Activated T-helper 17 cell treated with anti-CD3 and anti-CD28 coated beads, Interleukin-2, amount 50 U/mL, for 72 hours (primary cell): ENCODE measurements around the gene PRKRA. TPM values are rescaled to one million over a fixed set of nuclear protein-coding genes. Genes with fewer than 3 reads are reported as not detected.
"Not testable (repeated sequence)": the region's sequence is repeated elsewhere in the genome, so short reads cannot be mapped to it uniquely, and the experiment has no call there.

Source experiments
- ATAC-seq: fragments of 150-1000 bp; cut with Tn5 transposase; replicated peaks from 2 replicates; pipeline ENCODE4 v1.10.0; 2021; ENCODE audit warnings: mild to moderate bottlenecking, moderate library complexity
- H3K27ac Mint-ChIP-seq: one replicate; pipeline ENCODE4 v1.8.0; 2022; ENCODE audit warnings: mixed read lengths
- H3K27me3 Mint-ChIP-seq: one replicate; pipeline ENCODE4 v1.8.0; 2022; ENCODE audit warnings: mixed read lengths
- H3K36me3 Mint-ChIP-seq: one replicate; pipeline ENCODE4 v1.8.0; 2022; ENCODE audit warnings: low read depth, mild to moderate bottlenecking, mixed read lengths
- H3K4me1 Mint-ChIP-seq: one replicate; pipeline ENCODE4 v1.8.0; 2022; ENCODE audit warnings: mixed read lengths
- H3K4me3 Mint-ChIP-seq: one replicate; pipeline ENCODE4 v1.8.0; 2022; ENCODE audit warnings: mild to moderate bottlenecking, mixed read lengths
- H3K9me3 Mint-ChIP-seq: one replicate; pipeline ENCODE4 v1.8.0; 2022; ENCODE audit warnings: mixed read lengths
- total RNA-seq, 2 donors: library from RNA; stranded (reverse); gene quantifications; one replicate each; pipeline ENCODE4 v1.2.3, GENCODE V29; 2022

PRKRA gene
- total RNA-seq, 2 donors from 2014 or later: 61.3 to 67.6 TPM

DNA sequence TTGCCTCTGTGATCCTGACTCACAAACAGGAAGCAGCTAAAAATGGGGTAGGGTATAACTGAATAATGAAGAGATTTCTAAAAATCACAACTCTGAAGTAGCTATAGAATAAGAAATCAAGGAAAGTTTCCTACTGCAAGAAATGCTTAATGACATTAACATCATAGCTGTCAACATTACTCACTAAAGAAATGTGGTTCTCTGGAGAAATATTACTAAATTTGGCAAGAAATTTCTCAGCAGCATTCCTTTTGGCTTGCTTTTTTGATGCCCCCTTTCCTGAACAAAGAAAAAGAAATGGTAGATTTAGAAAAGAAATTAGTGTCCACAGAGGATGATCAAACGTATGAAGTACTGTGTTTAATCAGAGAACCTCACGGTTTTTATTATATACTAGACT is 9.5 kb downstream of the PRKRA start:
- Mint-ChIP-seq H3K9me3 (no peaks in the 10 kb centered on the region), H3K36me3 (peaks cover 100% of the 10 kb centered on the region), H3K4me1 (peaks cover 5% of the 10 kb centered on the region), H3K27me3 (no peaks in the 10 kb centered on the region), H3K27ac (no peak overlapping the region), H3K4me3 (no peak overlapping the region)
- ATAC-seq: no peak

DNA sequence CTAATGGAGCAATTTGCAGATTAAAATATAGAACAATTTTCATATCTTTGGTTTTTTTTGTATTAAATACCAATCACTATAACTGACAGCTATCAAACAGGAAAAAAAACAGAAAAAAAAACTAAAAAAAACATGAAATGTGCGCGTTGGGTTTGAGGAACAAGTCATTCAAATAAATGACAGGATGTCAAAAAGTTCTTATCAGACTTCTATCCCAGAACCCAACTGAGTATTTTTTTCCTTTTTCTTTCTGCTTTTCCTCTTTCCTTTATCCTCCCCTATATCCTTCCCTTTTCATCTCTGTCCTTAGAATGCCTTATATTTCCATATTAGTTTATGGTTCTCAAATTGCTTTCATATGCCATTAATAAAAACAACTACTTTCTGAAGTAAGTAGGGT is 14.3 kb downstream of the PRKRA start:
- no peak for ATAC-seq
- no peak overlapping the region for H3K27ac Mint-ChIP-seq
- no peaks in the 10 kb centered on the region for H3K27me3 Mint-ChIP-seq
- peaks cover 5% of the 10 kb centered on the region for H3K4me1 Mint-ChIP-seq
- no peak overlapping the region for H3K4me3 Mint-ChIP-seq
- H3K36me3 Mint-ChIP-seq: peaks cover 100% of the 10 kb centered on the region
- no peaks in the 10 kb centered on the region for H3K9me3 Mint-ChIP-seq

- ATAC-seq: no peak
- Mint-ChIP-seq H3K9me3 (peaks cover 15% of the 10 kb centered on the region), H3K4me1 (no peaks in the 10 kb centered on the region), H3K36me3 (peaks cover 82% of the 10 kb centered on the region), H3K27ac (peak overlapping the region; percentile 22), H3K4me3 (no peak overlapping the region), H3K27me3 (no peaks in the 10 kb centered on the region)
Measured at GRCh38 chr2:178429336-178429735, 21.6 kb downstream of the PRKRA start.

GRCh38 chr2:178428396-178428806 is 22.6 kb downstream of the PRKRA start:
- Mint-ChIP-seq H3K36me3 (peaks cover 72% of the 10 kb centered on the region), H3K4me1 (no peaks in the 10 kb centered on the region), H3K4me3 (no peak overlapping the region), H3K9me3 (peaks cover 16% of the 10 kb centered on the region), H3K27ac (no peak overlapping the region), H3K27me3 (no peaks in the 10 kb centered on the region)
- no peak for ATAC-seq

- H3K4me1 Mint-ChIP-seq: no peaks in the 10 kb centered on the region
- peaks cover 16% of the 10 kb centered on the region for H3K9me3 Mint-ChIP-seq
- H3K36me3 Mint-ChIP-seq: peaks cover 63% of the 10 kb centered on the region
- ATAC-seq: no peak
- no peak overlapping the region for H3K27ac Mint-ChIP-seq
- H3K4me3 Mint-ChIP-seq: no peak overlapping the region
- H3K27me3 Mint-ChIP-seq: no peaks in the 10 kb centered on the region
Measured at GRCh38 chr2:178427458-178427857, 23.5 kb downstream of the PRKRA start.

GRCh38 chr2:178426388-178426787 is 24.6 kb downstream of the PRKRA start:
- no peak for ATAC-seq
- H3K4me1 Mint-ChIP-seq: no peaks in the 10 kb centered on the region
- H3K27ac Mint-ChIP-seq: no peak overlapping the region
- peaks cover 16% of the 10 kb centered on the region for H3K9me3 Mint-ChIP-seq
- peaks cover 52% of the 10 kb centered on the region for H3K36me3 Mint-ChIP-seq
- H3K4me3 Mint-ChIP-seq: no peak overlapping the region
- H3K27me3 Mint-ChIP-seq: no peaks in the 10 kb centered on the region

DNA sequence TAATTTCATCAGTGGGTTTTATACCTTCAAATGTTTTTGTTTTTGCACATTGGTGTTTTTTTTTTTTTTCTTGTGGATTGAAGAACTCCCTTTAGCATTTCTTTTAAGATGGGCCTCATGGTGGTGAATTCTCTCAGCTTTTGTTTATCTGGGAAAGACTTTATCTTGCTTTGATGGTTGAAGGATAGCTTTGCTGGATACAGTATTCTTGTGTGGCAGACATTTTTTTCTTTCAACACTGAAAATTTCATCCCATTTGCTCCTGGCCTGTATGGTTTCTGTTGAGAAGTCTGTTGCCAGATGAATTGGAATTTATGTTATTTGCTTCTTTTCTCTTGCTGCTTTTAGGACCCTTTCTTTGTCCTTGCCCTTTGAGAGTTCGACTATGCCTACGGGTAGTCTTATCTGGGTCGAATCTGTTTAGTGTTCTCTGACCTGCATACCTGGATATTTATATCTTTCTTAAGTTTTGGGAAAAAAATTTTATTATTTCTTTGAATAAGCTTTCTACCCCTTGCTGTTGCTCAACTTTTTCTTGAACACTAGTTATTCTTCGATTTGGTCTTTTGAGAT is 25.6 kb downstream of the PRKRA start:
- no peak for ATAC-seq
- Mint-ChIP-seq H3K4me1 (no peaks in the 10 kb centered on the region), H3K4me3 (no peak overlapping the region), H3K27ac (no peak overlapping the region), H3K27me3 (no peaks in the 10 kb centered on the region), H3K36me3 (peaks cover 42% of the 10 kb centered on the region), H3K9me3 (peaks cover 16% of the 10 kb centered on the region)

GRCh38 chr2:178423746-178424145 is 27.2 kb downstream of the PRKRA start:
- not testable (repeated sequence) for ATAC-seq, H3K27ac Mint-ChIP-seq, H3K4me1 Mint-ChIP-seq, H3K4me3 Mint-ChIP-seq, H3K27me3 Mint-ChIP-seq
- peaks cover 16% of the 10 kb centered on the region for H3K9me3 Mint-ChIP-seq
- peaks cover 26% of the 10 kb centered on the region for H3K36me3 Mint-ChIP-seq

- Mint-ChIP-seq H3K9me3 (peaks cover 16% of the 10 kb centered on the region), H3K27ac (no peak overlapping the region), H3K27me3 (no peaks in the 10 kb centered on the region), H3K4me3 (no peak overlapping the region), H3K36me3 (peaks cover 12% of the 10 kb centered on the region), H3K4me1 (no peaks in the 10 kb centered on the region)
- ATAC-seq: no peak
Measured at GRCh38 chr2:178422097-178422496, 28.9 kb downstream of the PRKRA start.

GRCh38 chr2:178420463-178420999 is 30.4 kb downstream of the PRKRA start:
- Mint-ChIP-seq H3K4me1 (no peaks in the 10 kb centered on the region), H3K27ac (no peak overlapping the region), H3K36me3 (no peaks in the 10 kb centered on the region), H3K4me3 (no peak overlapping the region), H3K27me3 (no peaks in the 10 kb centered on the region), H3K9me3 (peaks cover 9% of the 10 kb centered on the region)
- no peak for ATAC-seq

DNA sequence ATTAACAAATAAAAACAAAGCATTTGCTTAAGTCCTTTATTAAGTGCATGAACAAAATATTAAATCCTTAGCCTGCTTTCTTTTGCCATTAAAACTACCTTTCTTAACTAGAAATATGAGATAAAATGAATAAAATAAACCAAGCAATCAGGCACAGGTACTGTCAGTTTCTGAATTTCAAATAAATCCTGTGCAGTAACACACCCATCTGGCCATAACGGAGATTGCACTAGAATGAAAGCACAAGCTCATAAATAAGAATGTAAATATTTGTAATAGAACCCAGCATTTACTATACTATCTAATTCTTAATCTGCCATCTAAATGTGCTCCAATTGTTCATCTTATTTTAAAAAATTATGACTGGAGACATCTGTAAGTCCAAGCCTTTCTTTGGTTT is 31.9 kb downstream of the PRKRA start:
- no peak overlapping the region for H3K27ac Mint-ChIP-seq
- H3K4me1 Mint-ChIP-seq: peaks cover 7% of the 10 kb centered on the region
- H3K4me3 Mint-ChIP-seq: no peak overlapping the region
- H3K27me3 Mint-ChIP-seq: no peaks in the 10 kb centered on the region
- no peaks in the 10 kb centered on the region for H3K36me3 Mint-ChIP-seq
- H3K9me3 Mint-ChIP-seq: no peaks in the 10 kb centered on the region
- ATAC-seq: no peak

DNA sequence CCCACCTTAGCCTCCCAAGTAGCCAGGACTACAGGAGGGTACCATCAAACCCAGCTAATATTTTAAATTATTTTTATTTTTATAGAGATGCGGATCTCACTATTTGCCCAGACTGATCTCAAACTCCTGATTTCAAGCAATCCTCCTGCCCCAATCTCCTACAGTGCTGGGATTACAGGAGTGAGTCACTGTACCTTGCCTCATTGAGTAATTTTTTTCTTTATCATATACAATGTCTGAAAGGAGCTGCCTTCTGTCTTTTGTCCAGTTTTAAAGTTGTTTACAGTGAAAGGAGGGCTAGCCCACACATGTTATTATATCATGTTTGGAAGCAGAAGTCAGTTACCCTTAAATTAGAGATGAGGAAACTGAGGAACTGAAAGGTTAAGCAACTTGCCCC is 32.5 kb downstream of the PRKRA start:
- ATAC-seq: no peak
- Mint-ChIP-seq H3K4me1 (peaks cover 8% of the 10 kb centered on the region), H3K9me3 (no peaks in the 10 kb centered on the region), H3K27ac (no peak overlapping the region), H3K36me3 (no peaks in the 10 kb centered on the region), H3K27me3 (no peaks in the 10 kb centered on the region), H3K4me3 (no peak overlapping the region)

DNA sequence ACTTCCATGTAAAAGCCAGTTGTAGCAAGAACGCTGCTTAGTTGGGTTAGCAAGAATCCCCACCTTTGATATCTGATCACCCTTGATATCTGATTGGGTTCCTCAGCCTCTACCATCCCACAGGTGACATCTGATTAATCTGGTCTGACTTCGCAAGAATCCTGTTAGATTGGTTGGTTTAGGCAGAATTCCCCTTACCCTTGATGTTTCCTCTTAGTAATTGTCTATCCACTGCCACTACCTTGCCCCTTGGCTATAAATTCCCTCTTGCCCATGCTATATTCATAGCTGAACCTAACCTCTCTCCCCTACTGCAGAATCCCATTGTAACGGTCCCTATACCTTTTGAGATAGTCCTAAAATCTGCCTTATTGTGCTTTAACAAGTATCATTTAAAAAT is 33.1 kb downstream of the PRKRA start:
- no peak for ATAC-seq

GRCh38 chr2:178415979-178416378 is 35.0 kb downstream of the PRKRA start:
- H3K4me1 Mint-ChIP-seq: peaks cover 10% of the 10 kb centered on the region
- no peaks in the 10 kb centered on the region for H3K27me3 Mint-ChIP-seq
- no peak overlapping the region for H3K27ac Mint-ChIP-seq
- no peak overlapping the region for H3K4me3 Mint-ChIP-seq
- H3K9me3 Mint-ChIP-seq: no peaks in the 10 kb centered on the region
- no peaks in the 10 kb centered on the region for H3K36me3 Mint-ChIP-seq
- no peak for ATAC-seq

More for the DNA sequence above, 33.1 kb downstream of the PRKRA start:
- Mint-ChIP-seq H3K27me3 (no peaks in the 10 kb centered on the region), H3K9me3 (no peaks in the 10 kb centered on the region), H3K36me3 (no peaks in the 10 kb centered on the region), H3K4me1 (peaks cover 10% of the 10 kb centered on the region), H3K4me3 (no peak overlapping the region), H3K27ac (no peak overlapping the region)

GRCh38 chr2:178414266-178415247 is 36.4 kb downstream of the PRKRA start:
- Mint-ChIP-seq H3K36me3 (no peaks in the 10 kb centered on the region), H3K27ac (peak overlapping the region; percentile 95), H3K4me1 (peaks cover 10% of the 10 kb centered on the region), H3K4me3 (peak overlapping the region; percentile 91), H3K27me3 (no peaks in the 10 kb centered on the region), H3K9me3 (no peaks in the 10 kb centered on the region)
- ATAC-seq: peak; percentile 83
